ENCODE results near the gene KREMEN1.

Gene KREMEN1

GRCh38 chr22:29152954-29153719 is 80.3 kb downstream of the KREMEN1 start:
- DNase-seq, result no peak

DNA sequence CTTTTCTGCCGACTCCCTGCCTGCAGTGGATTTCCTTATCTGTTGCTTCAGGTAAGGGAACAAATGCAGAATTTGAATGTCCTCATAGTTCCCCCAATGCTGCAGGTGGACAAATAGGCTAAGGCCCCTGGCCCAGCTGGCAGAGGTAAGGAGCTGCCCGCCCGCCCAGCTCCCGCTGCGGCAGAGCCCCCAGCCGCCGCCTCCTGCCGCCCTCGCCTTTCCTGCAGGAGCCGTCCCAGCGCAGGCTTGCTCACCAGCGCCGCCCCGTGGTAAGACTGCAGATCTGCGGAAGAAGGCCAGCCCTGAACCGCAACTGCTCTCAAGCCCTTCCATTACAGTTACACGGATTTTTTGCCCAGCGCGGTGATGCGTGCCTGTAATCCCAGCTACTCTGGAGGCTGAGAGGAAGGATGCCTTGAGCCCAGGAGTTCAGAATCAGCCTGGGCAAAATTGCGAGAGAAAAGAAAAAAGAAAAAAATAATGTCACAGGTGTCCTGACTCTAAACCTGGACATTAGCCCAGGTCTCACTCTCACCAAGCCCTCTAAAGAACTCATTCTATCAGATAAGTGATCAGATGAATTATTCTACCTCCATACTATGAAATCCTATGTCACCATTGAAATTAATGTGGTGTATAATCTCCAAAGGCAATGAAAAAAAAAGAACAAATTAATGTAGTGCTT is 81.7 kb downstream of the KREMEN1 start:
- DNase-seq, result peak in 3 of 4 experiments; percentile 23 to 75 (median 67)

- no peak for DNase-seq
These were observed 83.1 kb downstream of the KREMEN1 start for GRCh38 chr22:29155966-29156365.

- no peak for DNase-seq
These were observed 83.7 kb downstream of the KREMEN1 start for GRCh38 chr22:29156507-29156906.

DNA sequence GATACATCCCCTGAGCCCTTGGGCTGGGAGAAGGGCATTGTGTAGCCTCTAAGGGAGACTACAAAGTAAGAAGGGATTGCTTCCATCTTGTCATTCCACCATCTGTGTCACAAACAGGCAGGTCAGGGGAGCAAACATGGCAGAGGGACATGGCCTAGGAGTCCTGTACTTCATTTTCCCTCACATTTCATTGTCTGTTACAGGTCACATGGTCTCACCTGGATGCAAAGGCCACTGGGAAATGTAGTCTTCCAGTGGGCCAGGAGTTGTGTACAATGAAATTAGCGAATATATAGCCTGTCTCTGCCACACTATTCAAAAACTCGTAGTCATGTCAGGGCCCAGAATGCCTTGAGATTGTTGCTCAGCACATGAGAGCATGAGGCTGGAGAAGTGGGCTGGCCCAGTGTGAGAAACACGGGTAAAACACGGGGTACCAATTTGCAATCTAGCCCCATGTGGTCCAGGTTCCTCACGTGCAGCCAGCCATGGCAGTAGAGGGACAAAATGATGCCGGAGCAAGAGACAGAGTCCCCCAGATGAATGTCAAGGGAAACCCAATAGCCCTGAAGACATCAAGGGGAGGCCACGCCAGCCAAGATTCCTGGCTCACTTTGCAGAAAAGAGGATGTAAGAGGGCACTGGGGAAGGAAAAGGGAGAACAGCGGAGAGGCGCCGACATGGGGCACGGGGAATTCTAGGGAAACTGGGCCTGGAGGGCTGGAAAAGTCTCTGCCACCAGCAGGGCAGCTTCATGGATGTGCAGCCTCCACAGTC is 85.1 kb downstream of the KREMEN1 start:
- DNase-seq, result no peak

- DNase-seq, result no peak
These were observed 85.7 kb downstream of the KREMEN1 start for GRCh38 chr22:29158546-29158945.

GRCh38 chr22:29163808-29164207 is 91.0 kb downstream of the KREMEN1 start:
- no peak for DNase-seq

GRCh38 chr22:29165321-29166060 is 92.7 kb downstream of the KREMEN1 start:
- no peak for DNase-seq

GRCh38 chr22:29166180-29166579 is 93.3 kb downstream of the KREMEN1 start:
- no peak for DNase-seq

- no peak for DNase-seq
These were observed 94.4 kb downstream of the KREMEN1 start for GRCh38 chr22:29167032-29167911.

GRCh38 chr22:29171721-29172120 is 98.9 kb downstream of the KREMEN1 start:
- no peak for DNase-seq

- no peak for DNase-seq
These were observed 99.4 kb downstream of the KREMEN1 start for GRCh38 chr22:29172216-29172615.

- no peak for DNase-seq
These were observed 102.5 kb downstream of the KREMEN1 start for GRCh38 chr22:29175312-29175835.

- no peak for DNase-seq
These were observed 111.4 kb downstream of the KREMEN1 start for GRCh38 chr22:29183971-29184848.

GRCh38 chr22:29184849-29185490 is 112.1 kb downstream of the KREMEN1 start:
- no peak for DNase-seq

DNA sequence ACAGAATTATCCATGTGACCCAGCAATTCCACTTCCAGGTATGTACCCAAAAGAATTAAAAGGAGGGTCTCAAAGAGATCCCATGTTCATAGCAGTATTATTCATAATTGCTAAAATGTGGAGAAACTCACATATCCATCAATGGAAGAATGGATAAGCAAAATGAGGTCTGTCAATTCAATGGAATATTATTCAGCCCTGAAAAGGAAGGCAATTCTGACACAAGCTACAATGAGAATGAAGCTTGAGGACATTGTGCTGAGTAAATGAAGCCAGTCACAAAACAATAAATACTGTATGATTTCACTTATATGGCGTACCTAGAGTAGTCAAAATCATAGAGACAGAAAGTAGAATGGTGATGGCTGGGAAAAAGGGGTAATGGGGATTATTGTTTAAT is 113.5 kb downstream of the KREMEN1 start:
- DNase-seq, result no peak

DNA sequence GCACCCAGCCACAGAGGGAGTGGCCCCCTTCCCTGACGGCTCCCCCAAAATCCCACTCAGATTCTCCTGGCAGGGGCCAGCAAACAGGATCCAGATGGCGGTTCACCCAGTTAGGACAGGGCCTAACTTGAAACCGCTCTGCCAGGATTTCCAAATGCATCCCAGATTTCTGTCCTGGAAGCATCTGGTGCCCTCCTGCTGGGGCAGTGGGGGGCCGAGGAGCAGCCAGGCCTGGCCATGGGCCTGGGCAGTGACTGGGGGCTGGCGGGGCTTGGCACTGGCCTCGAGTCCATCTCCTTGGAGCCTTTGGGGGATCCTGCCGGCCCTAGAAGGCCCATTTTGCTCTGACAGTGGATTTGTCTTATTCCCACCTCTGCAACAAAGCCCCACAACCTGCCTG is 115.0 kb downstream of the KREMEN1 start:
- no peak for DNase-seq

- no peak for DNase-seq
These were observed 117.2 kb downstream of the KREMEN1 start for GRCh38 chr22:29190051-29190450.

GRCh38 chr22:29190918-29191317 is 118.1 kb downstream of the KREMEN1 start:
- DNase-seq, result no peak

DNA sequence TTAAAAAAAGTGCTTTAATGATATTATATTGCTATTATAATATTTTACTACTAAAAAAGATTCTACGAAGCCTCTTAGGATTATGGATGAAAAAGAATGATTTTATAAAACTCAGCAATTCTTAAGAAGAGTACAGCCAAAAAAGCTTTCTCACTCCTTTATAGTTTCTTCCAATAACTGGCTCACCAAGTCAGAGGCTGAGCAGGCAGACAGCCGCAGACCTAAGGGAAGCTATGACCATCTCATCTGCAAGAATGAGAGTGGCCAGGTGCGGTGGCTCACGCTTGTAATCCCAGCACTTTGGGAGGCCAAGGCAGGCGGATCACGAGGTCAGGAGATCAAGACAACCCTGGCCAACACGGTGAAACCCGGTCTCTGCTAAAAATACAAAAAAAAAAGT is 120.2 kb downstream of the KREMEN1 start:
- DNase-seq, result no peak

Data from activated naive CD4-positive, alpha-beta T cell (primary cell).